SH-SY5Y (cell line): ENCODE data around the gene ANGPTL2.

Experiments used
- GATA2 ChIP-seq: IDR thresholded peaks from 2 replicates; pipeline ENCODE4 v1.6.1; 2011; ENCODE audit warnings: mild to moderate bottlenecking, low read depth, low read length
- GATA3 ChIP-seq: IDR thresholded peaks from 2 replicates; pipeline ENCODE4 v1.6.1; 2011; ENCODE audit warnings: low read depth, mild to moderate bottlenecking, low read length, moderate library complexity

GRCh38 chr9:127076860-127077643 lies 45.4 kb downstream of the ANGPTL2 start:
- TF ChIP-seq GATA2, result no peak
- no peak for TF ChIP-seq GATA3
